ENCODE results near the gene GLRX5.

DNA sequence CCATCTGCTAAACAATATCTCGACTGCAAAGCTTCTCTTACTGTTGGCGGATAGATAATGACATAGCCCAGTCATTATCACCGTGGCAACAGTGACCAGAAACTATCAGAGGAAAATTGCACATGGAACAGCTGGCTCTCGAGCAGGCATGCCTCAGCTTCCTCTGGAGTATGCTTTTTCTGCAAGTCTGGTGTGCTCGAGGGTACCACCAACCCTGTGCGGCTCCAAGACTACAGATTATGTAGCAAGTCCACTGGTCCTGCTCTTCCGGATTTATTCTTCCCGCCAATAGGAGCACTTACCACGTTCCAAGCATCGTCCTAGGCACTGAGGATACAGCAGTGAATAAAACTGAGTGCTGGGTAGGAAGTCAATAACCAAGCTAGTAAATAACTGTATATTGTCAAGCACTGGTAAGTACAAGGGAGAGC is 1.4 kb upstream of the GLRX5 start:
- TF ChIP-seq, protein P1, sequence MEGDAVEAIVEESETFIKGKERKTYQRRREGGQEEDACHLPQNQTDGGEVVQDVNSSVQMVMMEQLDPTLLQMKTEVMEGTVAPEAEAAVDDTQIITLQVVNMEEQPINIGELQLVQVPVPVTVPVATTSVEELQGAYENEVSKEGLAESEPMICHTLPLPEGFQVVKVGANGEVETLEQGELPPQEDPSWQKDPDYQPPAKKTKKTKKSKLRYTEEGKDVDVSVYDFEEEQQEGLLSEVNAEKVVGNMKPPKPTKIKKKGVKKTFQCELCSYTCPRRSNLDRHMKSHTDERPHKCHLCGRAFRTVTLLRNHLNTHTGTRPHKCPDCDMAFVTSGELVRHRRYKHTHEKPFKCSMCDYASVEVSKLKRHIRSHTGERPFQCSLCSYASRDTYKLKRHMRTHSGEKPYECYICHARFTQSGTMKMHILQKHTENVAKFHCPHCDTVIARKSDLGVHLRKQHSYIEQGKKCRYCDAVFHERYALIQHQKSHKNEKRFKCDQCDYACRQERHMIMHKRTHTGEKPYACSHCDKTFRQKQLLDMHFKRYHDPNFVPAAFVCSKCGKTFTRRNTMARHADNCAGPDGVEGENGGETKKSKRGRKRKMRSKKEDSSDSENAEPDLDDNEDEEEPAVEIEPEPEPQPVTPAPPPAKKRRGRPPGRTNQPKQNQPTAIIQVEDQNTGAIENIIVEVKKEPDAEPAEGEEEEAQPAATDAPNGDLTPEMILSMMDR (conservative IDR thresholded peaks at IDR 0.05; ENCODE audit: low read depth, low read length): no peak
- TF ChIP-seq EZH2 (IDR thresholded peaks at IDR 0.05; ENCODE audit: borderline replicate concordance, low read depth, low read length, poor library complexity, severe bottlenecking): no peak
